GM10266 (cell line): ENCODE data around the gene PNPLA6.

Experiments
- DNase-seq: peaks from one replicate; pipeline ENCODE4 v3.0.0; 2012; ENCODE audit errors: extremely low spot score
- TF ChIP-seq, protein P1 (sequence below): IDR thresholded peaks from 2 replicates; pipeline ENCODE4 v1.5.1; 2012; ENCODE audit warnings: mild to moderate bottlenecking, low read depth; ENCODE audit not compliant: control insufficient read depth, insufficient read depth; ENCODE audit errors: missing control alignments

PNPLA6 gene

DNA sequence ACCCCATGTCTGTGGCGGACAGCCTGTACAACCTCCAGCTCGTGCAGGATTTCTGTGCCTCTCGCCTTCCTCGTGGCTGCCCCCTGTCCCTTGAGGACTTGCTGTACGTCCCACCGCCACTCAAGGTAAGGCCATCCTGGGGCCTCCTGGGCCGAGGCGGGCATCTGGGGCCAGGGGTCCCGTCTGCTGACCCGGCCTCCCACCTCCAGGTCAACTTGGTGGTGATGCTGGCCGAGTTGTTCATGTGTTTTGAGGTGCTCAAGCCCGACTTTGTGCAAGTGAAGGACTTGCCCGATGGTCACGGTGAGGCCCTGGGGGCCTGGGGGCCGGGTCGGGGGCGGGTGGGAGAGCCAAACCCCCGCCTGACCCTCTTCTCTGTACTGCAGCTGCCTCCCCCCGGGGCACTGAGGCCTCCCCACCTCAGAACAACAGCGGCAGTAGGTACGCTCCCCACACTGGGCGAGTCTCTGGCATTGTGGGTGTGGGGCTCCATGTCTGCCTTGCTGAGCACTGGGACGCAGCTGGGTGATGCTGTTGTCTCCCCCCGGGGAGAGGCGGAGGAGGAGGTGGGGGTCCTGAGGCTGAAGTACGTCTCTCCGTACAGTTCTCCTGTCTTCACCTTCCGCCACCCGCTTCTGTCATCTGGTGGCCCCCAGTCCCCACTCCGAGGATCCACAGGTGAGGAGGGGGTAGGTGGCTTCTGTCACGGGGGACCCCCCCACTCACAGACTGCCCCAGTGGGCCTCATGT, 75.1 kb downstream of the PNPLA6 start:
- TF ChIP-seq, protein P1, sequence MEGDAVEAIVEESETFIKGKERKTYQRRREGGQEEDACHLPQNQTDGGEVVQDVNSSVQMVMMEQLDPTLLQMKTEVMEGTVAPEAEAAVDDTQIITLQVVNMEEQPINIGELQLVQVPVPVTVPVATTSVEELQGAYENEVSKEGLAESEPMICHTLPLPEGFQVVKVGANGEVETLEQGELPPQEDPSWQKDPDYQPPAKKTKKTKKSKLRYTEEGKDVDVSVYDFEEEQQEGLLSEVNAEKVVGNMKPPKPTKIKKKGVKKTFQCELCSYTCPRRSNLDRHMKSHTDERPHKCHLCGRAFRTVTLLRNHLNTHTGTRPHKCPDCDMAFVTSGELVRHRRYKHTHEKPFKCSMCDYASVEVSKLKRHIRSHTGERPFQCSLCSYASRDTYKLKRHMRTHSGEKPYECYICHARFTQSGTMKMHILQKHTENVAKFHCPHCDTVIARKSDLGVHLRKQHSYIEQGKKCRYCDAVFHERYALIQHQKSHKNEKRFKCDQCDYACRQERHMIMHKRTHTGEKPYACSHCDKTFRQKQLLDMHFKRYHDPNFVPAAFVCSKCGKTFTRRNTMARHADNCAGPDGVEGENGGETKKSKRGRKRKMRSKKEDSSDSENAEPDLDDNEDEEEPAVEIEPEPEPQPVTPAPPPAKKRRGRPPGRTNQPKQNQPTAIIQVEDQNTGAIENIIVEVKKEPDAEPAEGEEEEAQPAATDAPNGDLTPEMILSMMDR: no peak
- no peak for DNase-seq
